Measurements from ENCODE around the gene GNG10.
"Not testable (repeated sequence)": the region's sequence is repeated elsewhere in the genome, so short reads cannot be mapped to it uniquely, and the experiment has no call there.

GNG10 gene

GRCh38 chr9:111657051-111657450 lies 4.4 kb upstream of the GNG10 start:
- DNase-seq: no peak

- DNase-seq: no peak
Measured at GRCh38 chr9:111658943-111659342, 2.5 kb upstream of the GNG10 start.

GRCh38 chr9:111659691-111660090 lies 1.7 kb upstream of the GNG10 start:
- DNase-seq: peak; percentile 32 to 72 (median 46)

GRCh38 chr9:111661802-111662521 lies 557 bp downstream of the GNG10 start:
- DNase-seq: peak; percentile 75 to 93 (median 79)

GRCh38 chr9:111662576-111663300 lies 1.3 kb downstream of the GNG10 start:
- DNase-seq: peak; percentile 6 to 45 (median 23)

GRCh38 chr9:111663301-111663823 lies 2.0 kb downstream of the GNG10 start:
- no peak for DNase-seq

GRCh38 chr9:111668026-111668573 lies 6.7 kb downstream of the GNG10 start:
- no peak for DNase-seq

GRCh38 chr9:111668601-111669000 lies 7.2 kb downstream of the GNG10 start:
- not testable (repeated sequence) for DNase-seq

- no peak for DNase-seq
Measured at GRCh38 chr9:111674319-111674718, 12.9 kb downstream of the GNG10 start.

DNA sequence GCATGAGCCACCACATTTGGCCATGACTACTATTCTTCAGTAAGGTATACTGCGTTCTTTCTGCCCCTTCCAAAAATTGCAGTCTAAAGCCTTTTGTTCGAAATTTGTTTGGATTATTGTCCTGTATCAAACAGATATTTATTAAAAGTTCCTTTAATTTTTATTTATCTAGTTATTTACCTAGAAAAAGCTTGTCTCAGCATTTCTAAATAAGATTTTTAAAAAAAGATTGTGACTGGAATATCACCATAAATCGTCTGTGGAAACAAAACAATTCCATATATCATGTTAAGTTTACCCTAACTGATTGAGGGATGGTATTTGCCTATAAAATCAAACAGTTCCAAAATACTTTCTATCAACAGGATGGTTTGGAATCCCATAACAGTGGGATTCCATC lies 14.7 kb downstream of the GNG10 start:
- DNase-seq: no peak

DNA sequence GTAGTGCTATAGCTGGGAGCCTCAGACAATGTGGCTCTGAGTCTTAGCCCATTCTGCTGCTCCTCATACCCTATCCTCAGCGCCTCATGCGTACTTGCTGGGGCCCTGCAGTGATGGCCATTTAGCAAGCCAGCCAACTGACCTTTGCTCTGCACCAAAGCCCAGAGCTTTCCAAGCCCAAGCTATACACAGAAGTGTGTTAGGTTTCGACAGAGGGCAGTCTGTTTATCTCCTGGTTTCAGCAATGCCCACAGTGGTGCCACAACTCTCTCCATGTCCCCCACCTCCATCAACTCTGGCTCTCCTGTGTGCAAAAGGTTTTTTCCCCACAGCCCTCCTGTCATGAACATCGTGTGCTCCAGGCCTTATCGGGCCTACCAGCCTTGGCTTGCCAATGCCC lies 16.9 kb downstream of the GNG10 start:
- no peak for DNase-seq

GRCh38 chr9:111679199-111679598 lies 17.8 kb downstream of the GNG10 start:
- DNase-seq: no peak

GRCh38 chr9:111683392-111683791 lies 22.0 kb downstream of the GNG10 start:
- DNase-seq: peak; percentile 16 to 39 (median 23)

DNA sequence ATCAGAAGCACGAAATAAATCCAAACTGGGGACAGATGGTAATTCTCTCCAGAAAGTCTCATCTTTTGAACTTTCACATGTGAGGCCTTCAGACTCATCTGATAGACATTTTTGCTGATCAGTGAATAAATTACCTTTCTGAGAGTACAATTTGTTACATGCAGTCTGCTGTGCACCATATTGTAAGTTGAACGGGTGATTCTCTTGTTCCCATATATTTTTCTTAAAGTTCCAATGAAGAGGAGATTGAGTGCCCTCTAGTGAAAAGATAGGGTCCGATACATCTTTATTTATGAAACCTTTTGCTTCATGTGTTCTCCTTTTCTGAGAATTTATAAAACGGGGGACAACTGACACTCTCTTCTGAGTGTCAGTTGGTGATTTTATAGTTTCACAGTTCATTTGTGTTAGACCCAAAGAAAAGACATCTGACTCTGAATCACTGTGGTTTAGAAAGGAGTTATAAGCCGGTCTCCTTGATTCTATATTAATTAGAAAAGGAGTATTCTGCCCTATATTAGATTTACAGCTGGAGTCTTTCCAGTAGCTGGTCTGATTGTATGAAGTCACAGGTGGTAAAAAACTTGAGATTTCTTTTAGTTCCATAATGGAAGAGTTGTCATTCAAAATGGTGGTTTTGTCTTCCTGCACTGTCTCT lies 30.4 kb downstream of the GNG10 start:
- DNase-seq: peak; percentile 51 to 76 (median 68)

- no peak for DNase-seq
Measured at GRCh38 chr9:111696796-111697195, 35.4 kb downstream of the GNG10 start.

GRCh38 chr9:111700776-111701175 lies 39.4 kb downstream of the GNG10 start:
- peak in 2 of 3 donors; percentile 8 to 24 for DNase-seq

- no peak for DNase-seq
Measured at GRCh38 chr9:111704503-111704902, 43.1 kb downstream of the GNG10 start.

DNA sequence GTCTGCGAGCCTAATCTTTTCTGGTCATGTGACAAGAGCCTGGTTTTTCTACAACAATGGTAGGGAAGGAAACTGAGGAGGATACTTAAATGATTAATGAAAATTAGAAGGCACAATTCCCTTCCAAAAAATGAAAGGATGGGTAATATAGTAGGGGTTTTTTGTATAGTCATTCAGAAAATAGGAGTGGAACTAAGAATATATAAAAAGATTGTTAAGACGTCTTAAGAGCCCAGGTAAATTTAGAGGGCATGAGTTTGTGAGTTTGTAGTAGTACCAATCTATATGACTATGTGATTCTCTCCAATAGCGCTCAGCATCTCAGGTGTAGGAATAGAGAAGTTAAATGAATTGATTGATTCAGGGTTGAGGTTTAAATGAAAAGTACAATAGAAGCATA lies 50.1 kb downstream of the GNG10 start:
- no peak for DNase-seq

GRCh38 chr9:111712369-111712768 lies 51.0 kb downstream of the GNG10 start:
- no peak for DNase-seq

DNA sequence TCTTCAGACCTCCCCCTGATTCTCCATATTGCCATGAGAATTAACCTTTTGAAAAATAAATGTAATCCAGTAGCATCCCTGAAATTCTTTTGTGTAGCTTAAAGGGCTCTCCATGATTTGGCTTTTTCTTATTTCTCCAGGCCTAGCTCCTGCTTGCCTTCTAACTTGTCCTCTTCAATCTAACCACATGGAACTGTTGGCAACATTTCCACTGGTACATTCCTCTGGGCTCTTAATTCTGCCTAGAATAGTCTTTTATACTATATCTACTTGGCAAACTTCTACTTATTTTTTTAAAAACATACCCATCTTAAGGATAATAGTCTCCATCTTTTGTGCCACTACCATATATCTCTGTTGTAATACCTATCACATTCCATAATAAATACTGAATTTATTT lies 54.1 kb downstream of the GNG10 start:
- DNase-seq: no peak

- no peak for DNase-seq
Measured at GRCh38 chr9:111719541-111719940, 58.1 kb downstream of the GNG10 start.
